Measurements from ENCODE around the gene GCLC.
"Not testable (repeated sequence)": the region's sequence is repeated elsewhere in the genome, so short reads cannot be mapped to it uniquely, and the experiment has no call there.

GCLC gene

GRCh38 chr6:53544470-53545308 lies at the start of gene GCLC:
GCLC (minus strand) TSS chr6:53545101; CDS start chr6:53544645, 456 bp downstream.
- peak; percentile 98 for DNase-seq

- DNase-seq, result no peak
Observed at GRCh38 chr6:53594596-53594995, 49.7 kb upstream of the GCLC start.

DNA sequence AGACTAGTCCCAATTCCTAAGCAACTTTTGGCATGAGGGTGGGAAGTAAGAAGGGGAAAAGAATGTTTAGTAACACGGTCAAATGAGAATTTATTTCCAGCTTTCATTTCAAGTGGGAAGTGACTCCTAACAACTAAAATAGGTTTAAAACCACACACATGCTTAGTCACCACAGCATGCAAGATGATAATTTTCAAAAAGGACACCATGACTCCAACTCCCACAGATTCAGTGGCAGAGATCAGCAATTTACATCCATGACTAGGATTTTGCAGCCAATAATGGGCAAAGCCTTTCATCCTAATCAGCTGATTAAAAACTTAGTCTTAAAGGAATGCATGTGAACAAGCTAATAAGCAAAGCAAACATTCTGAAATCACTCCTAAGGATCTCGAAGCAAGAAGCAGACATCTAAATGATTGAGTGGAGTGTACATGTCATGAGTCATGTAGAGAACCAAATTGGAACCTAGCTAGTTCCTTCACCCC lies 48.1 kb upstream of the GCLC start:
- no peak for DNase-seq

GRCh38 chr6:53591873-53592272 lies 47.0 kb upstream of the GCLC start:
- no peak for DNase-seq

- DNase-seq, result no peak
Observed at GRCh38 chr6:53588816-53589509, 44.1 kb upstream of the GCLC start.

DNA sequence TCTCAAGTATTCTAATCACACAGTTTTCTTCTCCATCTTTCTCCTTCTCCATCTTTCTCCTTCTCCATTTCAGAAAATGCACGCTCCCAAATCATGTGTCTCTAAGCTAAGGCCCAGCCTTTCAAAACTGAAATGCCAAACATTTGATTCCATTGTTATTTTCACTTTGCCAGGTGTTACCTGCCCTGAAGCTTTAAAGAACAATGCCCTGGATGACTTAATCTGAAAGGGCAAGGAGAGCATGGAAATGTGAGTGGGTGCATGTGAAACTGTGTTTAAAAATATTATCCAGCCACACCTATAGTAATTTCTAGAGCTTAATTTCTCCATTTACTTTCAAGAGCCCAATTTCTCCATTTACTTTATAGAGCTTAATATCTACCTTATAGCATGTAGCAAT lies 42.4 kb upstream of the GCLC start:
- no peak for DNase-seq

GRCh38 chr6:53585208-53585900 lies 40.5 kb upstream of the GCLC start:
- DNase-seq, result no peak

GRCh38 chr6:53584726-53585125 lies 39.8 kb upstream of the GCLC start:
- DNase-seq, result no peak

- no peak for DNase-seq
Observed at GRCh38 chr6:53583451-53583850, 38.5 kb upstream of the GCLC start.

GRCh38 chr6:53582963-53583362 lies 38.1 kb upstream of the GCLC start:
- no peak for DNase-seq

DNA sequence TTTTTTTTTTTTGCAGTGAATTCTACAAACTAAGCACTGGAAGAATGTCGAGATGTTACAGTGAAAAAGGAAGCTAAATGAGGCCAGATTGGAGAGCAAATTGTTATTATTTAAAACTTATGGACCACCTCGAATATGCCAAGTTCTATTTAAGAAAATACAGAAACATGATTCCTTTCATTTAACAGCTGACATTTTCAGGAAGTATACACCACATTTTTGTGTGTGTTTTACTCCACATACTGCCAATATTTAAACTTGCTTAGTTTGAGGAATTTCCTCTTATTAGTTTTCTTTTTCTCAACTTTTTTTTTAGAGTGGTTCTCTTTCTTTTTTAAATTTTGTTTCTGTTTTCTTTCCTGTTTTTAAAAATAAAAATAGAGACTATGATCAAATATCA lies 37.0 kb upstream of the GCLC start:
- peak; percentile 64 for DNase-seq

GRCh38 chr6:53581173-53581773 lies 36.4 kb upstream of the GCLC start:
- peak; percentile 38 for DNase-seq

DNA sequence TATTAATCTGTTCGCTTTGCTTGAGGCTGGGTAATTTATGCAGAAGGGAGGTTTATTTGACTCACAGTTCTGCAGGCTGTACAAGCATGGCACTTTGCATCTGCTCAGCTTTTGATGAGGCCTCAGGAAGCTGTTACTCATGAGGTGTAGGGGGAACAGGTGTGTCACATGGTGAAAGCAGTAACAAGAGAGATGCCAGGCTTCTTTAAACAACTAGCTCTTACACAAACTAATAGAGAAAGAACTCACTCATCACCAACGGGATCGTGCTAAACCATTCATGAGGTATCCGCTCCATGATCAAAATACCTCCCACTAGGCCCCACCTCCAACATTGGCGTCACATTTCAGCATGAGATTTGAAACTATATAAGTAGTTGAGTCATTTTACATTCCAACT lies 34.4 kb upstream of the GCLC start:
- DNase-seq, result no peak

- DNase-seq, result no peak
Observed at GRCh38 chr6:53578371-53578770, 33.5 kb upstream of the GCLC start.

DNA sequence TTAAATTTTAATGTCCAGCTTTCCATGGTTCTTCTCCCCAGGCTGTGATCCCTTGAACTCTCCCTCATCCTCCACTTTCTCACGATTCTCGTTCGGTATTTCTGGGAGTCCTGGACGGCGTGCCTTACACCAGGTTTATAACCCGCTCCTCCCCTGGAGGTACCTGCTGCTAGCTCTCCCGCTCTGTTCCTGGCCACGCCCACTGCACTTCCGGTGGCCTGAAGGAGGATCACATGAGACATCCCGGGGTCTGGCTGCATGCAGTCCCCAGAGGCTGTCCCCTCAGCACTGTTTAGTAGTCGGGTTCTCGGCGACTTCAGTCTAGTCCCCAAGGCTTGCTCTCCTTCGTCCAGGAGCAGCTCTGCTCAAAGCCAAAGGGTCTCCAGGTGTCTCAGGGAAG lies 28.4 kb upstream of the GCLC start:
- no peak for DNase-seq

GRCh38 chr6:53572379-53572778 lies 27.5 kb upstream of the GCLC start:
- DNase-seq, result not testable (repeated sequence)

GRCh38 chr6:53568776-53569616 lies 24.1 kb upstream of the GCLC start:
- DNase-seq, result no peak

DNA sequence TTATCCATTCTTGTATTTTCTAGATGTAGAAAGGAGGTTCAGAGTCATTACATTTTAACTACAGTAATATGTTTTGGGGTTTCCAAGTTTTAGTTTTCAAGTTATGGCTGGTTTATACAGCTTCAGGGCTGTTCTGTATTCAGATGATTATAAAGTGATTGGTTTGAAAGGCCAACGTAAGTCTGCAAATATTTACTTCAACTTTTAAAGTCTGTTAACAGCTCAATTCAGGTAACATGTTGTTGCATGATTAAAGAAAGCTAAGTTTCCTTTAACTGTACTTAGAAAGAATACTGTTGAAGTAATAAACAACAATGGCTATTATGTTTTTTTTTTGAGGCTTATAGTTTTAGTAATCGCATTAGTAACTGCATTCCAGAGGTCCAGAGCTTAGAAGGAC lies 22.8 kb upstream of the GCLC start:
- DNase-seq, result no peak

GRCh38 chr6:53566755-53567154 lies 21.9 kb upstream of the GCLC start:
- DNase-seq, result no peak

- no peak for DNase-seq
Observed at GRCh38 chr6:53565886-53566285, 21.0 kb upstream of the GCLC start.

DNA sequence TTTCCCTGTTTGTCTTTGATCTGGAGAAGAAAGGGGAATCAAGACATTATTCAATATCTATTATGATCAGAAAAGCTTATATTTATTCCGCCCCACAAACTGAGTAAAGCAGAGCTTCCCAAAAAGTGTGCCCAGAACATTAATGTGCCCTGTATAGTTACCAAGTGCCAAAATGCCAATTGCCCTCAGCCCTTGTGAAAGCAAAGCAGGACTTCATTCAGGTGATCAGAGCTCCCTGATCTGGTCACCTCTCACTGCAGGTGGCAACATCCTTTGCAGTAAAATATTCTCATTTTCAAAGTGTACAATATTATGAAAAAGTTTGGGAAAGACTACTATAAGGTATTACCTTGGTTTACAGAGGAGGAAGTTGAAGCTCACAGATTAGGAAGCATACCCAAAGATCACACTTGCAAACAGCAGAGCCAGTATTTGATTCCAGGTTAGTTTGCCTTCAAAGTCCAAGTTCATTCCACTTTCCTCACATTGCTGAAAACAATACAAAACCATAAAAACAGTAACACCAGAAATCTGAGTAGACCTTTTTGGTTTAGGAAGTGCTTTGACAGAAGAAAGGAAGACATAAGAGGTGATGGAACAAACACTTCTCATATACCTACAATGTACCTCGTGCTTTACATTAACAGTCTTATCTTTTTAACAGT lies 19.6 kb upstream of the GCLC start:
- DNase-seq, result no peak

Data from eye (tissue), 1 donor.